NCI-H2107 treated with DMSO at 0.1 percent for 48 hours (cell line): Measurements from ENCODE around the gene KRT23.

ENCODE experiments used
- DNase-seq: peaks from one replicate; lab custom pipeline; 2025; ENCODE audit not compliant: unreplicated experiment; lab: John Stamatoyannopoulos, UW

KRT23 gene

GRCh38 chr17:40937384-40937819, at the start of gene KRT23:
TSS of gene KRT23 (minus strand) at chr17:40937646. CDS start at chr17:40936603, 1,043 bp downstream.
- DNase-seq: no peak

DNA sequence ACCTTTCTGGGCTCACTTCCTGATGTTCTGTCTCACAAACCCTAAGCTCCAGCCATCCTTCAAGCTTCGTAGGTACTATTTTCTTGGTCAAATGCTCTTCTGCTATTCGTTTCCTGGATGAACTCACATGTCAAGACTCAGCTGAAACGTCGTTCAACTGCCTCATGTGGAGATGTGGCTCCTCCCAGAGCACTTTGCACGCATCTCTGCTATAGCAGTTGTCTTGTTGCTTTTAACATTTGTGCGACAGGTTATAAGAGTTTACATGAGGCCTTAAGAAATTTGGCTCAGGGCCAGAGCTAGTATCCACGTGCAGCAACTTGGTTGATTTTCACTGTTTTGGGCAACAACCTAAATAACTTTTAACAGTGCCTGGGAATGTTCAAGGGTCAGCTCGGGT, 49.5 kb upstream of the KRT23 start:
- DNase-seq: no peak

GRCh38 chr17:40984226-40984625, 46.8 kb upstream of the KRT23 start, which contains the start of gene KRT40:
TSS of gene KRT40 (minus strand) at chr17:40984326. CDS start at chr17:40984273, 53 bp downstream.
- DNase-seq: no peak

DNA sequence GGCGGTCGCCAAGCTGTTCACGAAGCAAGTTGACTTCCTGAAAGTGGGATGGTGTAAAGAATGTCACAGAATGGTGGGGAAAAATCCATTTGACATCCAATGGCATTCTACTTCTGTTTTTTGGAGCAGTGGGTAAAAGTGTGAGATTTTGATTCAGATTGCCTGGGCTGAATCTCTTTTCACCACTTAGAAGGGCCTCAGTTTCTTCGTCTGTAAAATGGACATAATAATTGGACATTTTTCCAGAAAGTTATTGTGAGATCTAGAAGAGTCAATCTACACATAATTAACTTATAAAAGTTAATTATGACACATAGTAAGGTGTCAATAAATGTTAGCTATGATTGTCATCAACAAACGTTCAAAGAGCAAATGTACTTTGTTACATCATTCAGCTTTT, 43.7 kb upstream of the KRT23 start:
- no peak for DNase-seq

DNA sequence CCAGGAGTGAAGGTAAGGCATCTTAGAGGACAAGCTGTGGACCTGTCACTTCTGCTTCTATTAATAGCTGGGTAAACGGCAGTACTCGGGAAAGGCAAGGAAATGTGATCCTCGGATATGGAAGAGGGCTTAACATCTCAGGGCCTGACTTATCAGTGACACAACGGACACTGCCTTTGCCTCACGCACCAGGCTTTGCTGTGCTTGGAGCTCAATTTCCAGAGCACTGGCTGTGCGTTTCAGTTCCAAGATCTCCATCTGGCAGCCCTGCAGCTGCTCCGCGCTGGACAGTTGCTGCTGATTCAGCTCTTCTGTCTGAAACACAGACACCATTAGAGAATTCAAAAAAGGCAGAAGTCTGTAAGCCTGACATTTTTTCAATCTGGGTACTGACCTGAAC, 43.1 kb upstream of the KRT23 start:
- peak; percentile 48 for DNase-seq

- no peak for DNase-seq
These were observed 42.7 kb upstream of the KRT23 start for GRCh38 chr17:40980117-40980516.

GRCh38 chr17:40978575-40979151, 41.2 kb upstream of the KRT23 start:
- DNase-seq: no peak

DNA sequence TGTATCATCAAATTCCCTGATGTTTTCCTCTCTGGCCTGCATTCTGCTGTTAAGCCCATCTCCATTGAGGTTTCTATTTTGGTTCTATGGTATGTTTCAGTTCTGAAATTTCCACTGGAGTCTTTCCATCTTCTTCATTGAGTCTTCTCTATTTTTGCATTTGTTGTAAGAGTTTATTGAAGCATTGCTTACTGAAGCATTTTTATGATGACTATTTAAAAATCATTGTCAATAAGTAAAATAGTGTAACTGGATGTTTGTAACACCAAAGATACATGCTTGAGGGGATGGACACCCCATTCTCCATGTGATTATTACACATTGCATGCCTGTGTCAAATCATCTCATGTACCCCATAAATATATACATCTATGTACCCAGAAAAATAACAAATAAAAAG, 38.1 kb upstream of the KRT23 start:
- DNase-seq: no peak

DNA sequence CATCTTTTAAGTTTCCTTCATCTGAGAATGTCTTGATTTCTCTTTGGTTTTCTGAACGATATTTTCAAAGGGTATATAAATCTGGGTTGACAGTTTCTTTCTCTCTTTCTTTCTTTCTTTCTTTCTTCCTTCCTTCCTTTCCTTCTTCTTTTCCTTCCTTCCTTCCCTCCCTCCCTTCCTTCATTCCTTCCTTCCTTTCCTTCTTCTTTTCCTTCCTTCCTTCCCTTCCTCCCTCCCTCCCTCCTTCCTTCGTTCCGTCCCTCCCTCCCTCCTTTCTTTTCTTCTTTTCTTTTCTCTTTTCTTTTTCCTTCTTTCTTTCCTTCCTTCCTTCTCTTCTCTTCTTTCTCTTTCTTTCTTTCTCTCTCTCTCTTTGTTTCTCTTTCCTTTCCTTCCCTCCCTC, 36.9 kb upstream of the KRT23 start:
- no peak for DNase-seq

DNA sequence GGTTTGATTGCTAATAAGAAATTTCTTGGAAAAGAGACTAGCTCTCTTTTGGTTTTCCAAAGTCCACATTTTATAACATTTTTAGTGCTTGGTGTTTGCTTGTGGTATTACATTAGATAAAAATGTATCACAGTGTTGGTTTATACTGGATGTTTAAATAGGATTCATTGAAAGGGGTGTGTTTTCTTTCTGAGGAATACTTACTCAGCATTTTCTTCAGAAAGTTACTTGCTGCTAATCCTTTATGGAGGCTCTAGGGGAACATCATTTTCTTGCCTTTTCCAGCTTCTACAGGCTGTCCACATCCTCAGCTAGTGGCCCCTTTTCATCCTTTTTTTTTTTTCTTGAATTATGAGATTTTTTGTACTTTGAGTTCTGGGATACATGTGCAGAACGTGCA, 30.1 kb upstream of the KRT23 start:
- DNase-seq: no peak

DNA sequence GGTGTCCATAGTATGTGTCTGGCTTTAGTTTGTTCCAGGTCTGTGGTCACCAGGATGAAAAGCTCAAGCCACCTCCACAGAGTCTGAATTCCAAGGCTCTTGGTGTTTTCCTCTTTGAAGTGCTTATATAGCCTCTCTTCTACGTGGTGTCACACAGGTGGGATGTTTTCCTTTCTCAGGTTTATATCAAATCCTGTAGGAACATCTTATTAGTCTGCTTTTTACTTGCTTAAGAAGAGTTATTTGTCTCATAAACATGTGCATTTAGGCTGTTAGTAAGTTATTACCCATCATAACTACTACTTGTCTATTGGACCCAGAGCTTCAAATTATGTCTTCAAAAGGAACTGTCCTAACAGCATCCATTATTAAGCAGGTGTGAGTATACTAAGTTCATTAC, 29.4 kb upstream of the KRT23 start, which contains the start of gene KRT39:
KRT39 (minus strand) TSS at position 101 of the 400 bp plus-strand sequence; CDS start at position 9, 92 bp downstream.
- no peak for DNase-seq

- DNase-seq: no peak
These were observed 26.4 kb upstream of the KRT23 start for GRCh38 chr17:40963838-40964237.

GRCh38 chr17:40962059-40962561, 24.7 kb upstream of the KRT23 start:
- no peak for DNase-seq

- no peak for DNase-seq
These were observed 24.1 kb upstream of the KRT23 start for GRCh38 chr17:40961591-40961990.

GRCh38 chr17:40960144-40960543, 22.7 kb upstream of the KRT23 start:
- no peak for DNase-seq

DNA sequence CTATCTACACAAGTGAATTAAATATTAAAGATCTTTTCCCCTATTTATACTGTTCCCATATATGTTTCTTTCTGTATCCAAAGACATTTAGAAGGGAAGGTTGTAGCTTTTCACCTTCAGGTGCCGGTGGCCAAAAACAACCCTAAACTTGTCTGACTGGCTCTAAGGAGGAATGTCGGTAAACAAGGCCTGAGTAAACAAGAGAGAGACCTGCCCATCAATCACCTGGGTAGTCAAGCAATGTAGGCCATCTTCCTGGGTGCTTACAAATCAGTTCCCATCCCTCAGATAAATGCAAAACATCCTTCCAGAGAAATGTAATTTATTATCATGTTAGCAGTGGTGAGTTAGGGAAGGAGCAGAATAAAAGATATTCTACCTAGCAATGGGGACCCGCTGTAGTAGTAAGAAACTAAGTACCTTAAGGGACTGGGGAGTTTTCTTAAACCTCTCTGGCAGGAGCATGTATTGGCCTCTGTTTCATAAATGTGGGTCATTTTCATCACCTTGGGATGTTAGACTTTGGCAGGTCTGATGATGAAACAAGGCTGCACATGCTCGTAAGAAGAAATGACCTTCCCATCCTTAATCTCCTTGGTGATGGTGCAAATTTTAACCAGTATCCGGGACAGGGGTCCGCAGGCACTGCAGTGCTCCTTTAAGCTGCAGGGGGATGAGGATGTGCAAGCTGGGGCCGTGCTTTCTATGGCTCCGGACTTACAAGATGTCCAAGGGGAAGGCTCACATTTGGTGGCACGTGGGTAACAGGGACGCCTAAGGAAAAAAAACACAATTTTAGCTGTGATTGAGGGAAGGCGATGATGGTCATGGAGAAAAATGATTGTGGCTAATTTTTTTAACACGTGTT, 20.9 kb upstream of the KRT23 start:
- DNase-seq: no peak

GRCh38 chr17:40956401-40957254, 19.2 kb upstream of the KRT23 start:
- DNase-seq: no peak

- no peak for DNase-seq
These were observed 16.4 kb upstream of the KRT23 start for GRCh38 chr17:40953881-40954280.

- no peak for DNase-seq
These were observed 15.2 kb upstream of the KRT23 start for GRCh38 chr17:40952661-40953060.

DNA sequence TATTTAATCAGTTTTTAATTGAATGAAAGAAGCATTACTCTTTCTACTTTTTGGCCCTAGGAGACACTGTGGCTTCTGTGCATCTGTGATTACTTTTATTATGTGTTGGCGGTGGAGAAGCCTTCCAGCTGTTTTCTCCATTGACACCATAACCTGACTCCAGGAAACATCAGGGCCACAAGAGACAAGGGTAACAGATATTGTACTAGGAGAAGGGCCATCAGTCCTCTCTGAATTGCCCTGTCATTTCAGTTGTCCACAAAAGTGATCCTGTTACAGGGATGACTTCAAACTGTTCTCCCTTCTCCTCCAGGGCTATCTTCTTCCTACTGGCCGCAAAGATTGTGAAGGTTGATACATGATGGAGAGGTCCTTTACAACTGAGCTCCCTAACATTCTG, 14.7 kb upstream of the KRT23 start:
- DNase-seq: no peak

GRCh38 chr17:40951011-40951622, 13.7 kb upstream of the KRT23 start:
- DNase-seq: no peak
